Cortex of kidney (tissue), 1 donor: ENCODE data around the gene ZDHHC11.
"Not testable (repeated sequence)": the region's sequence is repeated elsewhere in the genome, so short reads cannot be mapped to it uniquely, and the experiment has no call there.

ENCODE experiments used
- DNase-seq: peaks from one replicate; lab custom pipeline; 2025; lab: John Stamatoyannopoulos, UW

The ZDHHC11 gene

GRCh38 chr5:845031-845675 is 5.6 kb downstream of the ZDHHC11 start:
- not testable (repeated sequence) for DNase-seq

GRCh38 chr5:844426-844825 is 6.4 kb downstream of the ZDHHC11 start:
- DNase-seq: not testable (repeated sequence)

GRCh38 chr5:843926-844325 is 6.9 kb downstream of the ZDHHC11 start:
- not testable (repeated sequence) for DNase-seq

GRCh38 chr5:843371-843770 is 7.4 kb downstream of the ZDHHC11 start:
- not testable (repeated sequence) for DNase-seq

- DNase-seq: not testable (repeated sequence)
Measured at GRCh38 chr5:842402-843221, 8.2 kb downstream of the ZDHHC11 start.

- not testable (repeated sequence) for DNase-seq
Measured at GRCh38 chr5:841531-842401, 9.0 kb downstream of the ZDHHC11 start.

DNA sequence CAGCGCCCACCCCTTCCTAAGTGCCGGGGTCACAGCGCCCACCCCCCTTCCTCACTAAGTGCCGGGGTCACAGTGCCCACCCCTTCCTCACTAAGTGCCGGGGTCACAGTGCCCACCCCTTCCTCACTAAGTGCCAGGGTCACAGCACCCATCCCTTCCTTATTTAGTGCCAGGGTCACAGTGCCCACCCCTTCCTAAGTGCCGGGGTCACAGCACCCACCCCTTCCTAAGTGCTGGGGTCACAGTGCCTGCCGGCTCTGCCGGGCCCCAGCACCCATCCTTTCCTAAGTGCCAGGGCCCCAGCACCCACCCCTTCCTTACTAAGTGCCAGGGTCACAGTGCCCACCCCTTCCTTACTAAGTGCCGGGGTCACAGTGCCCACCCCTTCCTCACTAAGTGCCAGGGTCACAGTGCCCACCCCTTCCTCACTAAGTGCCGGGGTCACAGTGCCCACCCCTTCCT is 9.8 kb downstream of the ZDHHC11 start:
- DNase-seq: not testable (repeated sequence)

GRCh38 chr5:840118-840973 is 10.4 kb downstream of the ZDHHC11 start:
- DNase-seq: not testable (repeated sequence)

DNA sequence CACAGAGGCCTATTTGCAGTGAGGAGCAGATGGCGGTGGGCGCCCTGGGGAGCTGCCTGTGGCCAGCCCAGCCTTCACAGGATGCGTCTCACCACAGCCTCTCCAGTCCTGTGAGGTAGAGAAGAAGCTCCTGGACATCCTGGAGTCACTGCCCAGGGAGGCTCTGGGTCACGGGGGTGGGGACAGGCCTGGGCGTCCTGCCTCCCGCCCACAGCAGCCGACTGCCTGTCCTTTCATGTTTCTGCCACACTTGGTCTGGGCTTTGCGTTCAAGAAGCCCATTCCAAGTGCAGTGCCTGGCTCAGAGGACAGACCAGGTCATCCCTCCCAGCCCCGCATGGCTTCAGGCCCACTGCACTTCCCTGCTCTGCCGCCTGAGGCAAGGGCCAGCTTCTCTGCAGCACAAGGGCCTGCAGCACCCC is 12.3 kb downstream of the ZDHHC11 start:
- not testable (repeated sequence) for DNase-seq

- DNase-seq: not testable (repeated sequence)
Measured at GRCh38 chr5:837621-838121, 13.1 kb downstream of the ZDHHC11 start.

- DNase-seq: not testable (repeated sequence)
Measured at GRCh38 chr5:835933-836612, 14.7 kb downstream of the ZDHHC11 start.

- not testable (repeated sequence) for DNase-seq
Measured at GRCh38 chr5:834013-834412, 16.8 kb downstream of the ZDHHC11 start.

DNA sequence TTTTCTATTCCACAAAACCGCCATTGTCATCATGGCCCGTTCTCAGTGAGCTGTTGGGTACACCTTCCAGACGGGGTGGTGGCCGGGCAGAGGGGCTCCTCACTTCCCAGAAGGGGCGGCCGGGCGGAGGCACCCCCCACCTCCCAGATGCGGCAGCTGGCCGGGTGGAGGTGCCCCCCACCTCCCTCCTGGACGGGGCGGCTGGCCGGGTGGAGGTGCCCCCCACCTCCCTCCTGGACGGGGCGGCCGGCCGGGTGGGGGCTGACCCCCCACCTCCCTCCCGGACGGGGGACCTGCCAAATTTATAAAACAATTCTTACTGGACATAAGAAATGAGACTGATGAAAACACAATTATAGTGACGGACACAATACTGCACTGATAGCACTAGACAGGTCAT is 22.6 kb downstream of the ZDHHC11 start:
- not testable (repeated sequence) for DNase-seq

DNA sequence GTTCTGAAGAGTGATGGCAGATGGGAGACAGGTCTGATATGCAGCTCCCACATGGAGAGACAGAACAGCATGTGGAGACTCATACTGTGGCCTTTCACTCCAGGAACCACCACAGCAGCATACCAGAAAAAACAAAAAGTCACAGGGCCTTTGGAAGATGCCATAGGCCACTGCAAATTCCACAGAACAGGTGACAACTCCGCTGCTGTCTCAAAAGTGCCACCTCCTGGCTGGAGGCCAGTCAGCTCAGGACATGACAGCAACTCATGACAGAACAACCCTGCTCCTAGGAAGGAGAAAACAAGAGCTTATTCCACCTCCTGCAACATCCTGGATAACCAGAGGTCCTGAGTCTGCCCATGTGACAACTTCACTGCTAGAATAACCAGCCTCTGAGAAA is 25.2 kb downstream of the ZDHHC11 start:
- DNase-seq: not testable (repeated sequence)

DNA sequence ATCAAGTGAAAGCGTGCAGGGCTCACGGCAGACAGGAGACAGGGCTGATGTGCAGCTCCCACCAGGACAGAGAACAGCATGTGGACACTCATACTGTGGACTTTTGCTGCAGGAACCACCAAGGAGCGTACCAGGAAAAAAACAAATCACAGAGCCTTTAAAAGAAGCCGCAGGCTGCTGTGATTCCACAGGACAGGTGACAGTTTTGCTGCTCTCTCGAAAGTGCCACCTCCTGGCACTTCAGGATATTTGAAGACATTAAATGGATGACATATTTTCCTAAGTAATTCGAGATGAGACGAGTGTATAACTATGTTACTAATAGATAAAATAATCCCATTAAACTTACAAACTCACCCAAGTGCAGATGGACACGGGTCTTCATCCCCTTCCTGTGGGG is 29.3 kb downstream of the ZDHHC11 start:
- DNase-seq: no peak

GRCh38 chr5:820245-820644 is 30.5 kb downstream of the ZDHHC11 start:
- DNase-seq: no peak

GRCh38 chr5:819078-819477 is 31.7 kb downstream of the ZDHHC11 start:
- DNase-seq: no peak

DNA sequence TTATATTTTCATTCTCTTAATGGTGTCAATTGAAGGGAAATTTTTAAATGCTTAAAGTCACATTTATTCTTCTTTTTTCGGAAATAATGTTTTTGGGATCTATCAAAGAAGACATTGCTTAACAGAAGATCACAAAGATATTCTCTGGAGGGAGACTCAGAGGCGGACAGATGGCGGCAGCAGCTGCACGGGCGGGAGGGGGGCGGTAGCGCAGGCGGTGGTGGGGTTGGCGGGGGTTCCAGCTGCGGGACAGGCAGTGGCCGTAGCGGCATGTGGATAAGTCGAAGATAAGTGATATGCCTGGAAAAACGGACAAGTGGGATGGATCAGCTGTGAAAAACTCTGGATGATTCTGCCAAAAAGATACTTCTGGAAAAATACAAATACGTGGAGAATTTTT is 34.6 kb downstream of the ZDHHC11 start:
- no peak for DNase-seq

DNA sequence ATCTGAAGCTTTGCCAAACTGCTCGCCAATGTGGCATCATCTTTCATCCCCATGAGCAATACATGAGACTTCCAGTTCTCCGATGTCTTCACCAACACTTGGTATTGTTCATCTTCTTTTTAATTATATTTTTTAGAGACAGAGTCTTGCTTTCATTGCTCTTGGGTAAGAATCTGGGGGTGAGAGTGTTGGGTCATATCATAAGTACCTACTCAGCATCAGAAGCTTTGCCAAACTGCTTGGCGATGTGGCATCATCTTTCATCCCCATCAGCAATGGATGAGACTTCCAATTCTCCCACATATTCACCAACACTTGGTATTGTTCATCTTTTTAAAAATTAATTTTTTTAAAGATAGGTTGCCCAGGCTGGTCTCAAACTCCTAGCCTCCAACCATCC is 35.3 kb downstream of the ZDHHC11 start:
- DNase-seq: no peak

DNA sequence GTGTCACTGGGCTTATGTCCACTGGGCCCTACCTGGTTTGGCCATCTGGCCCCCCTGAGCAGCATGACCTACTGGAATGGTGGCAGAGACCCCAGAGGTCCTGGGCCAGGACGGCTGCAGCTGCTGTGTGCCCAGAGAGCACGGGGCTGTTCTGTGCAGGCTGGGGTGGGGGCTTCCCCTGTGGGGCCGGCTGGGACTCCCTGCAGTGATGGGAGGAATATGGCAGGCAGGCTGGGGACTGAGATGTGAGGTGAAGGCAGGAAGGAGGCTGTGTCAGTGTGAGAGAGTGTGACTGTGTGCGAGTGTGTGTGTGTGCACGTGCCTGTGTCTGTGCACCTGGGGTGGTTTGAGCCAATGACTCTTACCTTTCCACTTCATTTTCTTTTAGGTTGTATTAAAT is 37.2 kb downstream of the ZDHHC11 start:
- DNase-seq: not testable (repeated sequence)
